Right lobe of liver (tissue), 6 donors: ENCODE measurements around the gene CRKL. TPM values are rescaled to one million over a fixed set of nuclear protein-coding genes. Genes with fewer than 3 reads are reported as not detected.

Experiments
- ATAC-seq, 4 donors: fragments of 200-7000 bp; cut with Tn5 transposase; one replicate each; pipeline ENCODE4 v1.9.1; 2020; ENCODE audit warnings: mild to moderate bottlenecking in 4 of 4, moderate library complexity in 4 of 4
- DNase-seq, 3 donors: peaks; one replicate each; pipeline ENCODE4 v3.0.0-alpha.2; 2020
- H3K27ac ChIP-seq, 3 donors: fragments of 200-600 bp; one replicate each; pipeline ENCODE4 v1.8.0; 2022
- H3K27me3 ChIP-seq, 2 donors: fragments of 200-600 bp; one replicate each; pipeline ENCODE4 v1.8.0; 2022
- H3K36me3 ChIP-seq, 4 donors: fragments of 200-600 bp; sonication (generic) in 1 of 4; one replicate each; pipeline versions ENCODE4 v1.5.1 to v1.8.0; 2017 to 2022; ENCODE audit warnings: control low read depth in 1 of 4
- H3K4me1 ChIP-seq, 4 donors: fragments of 200-600 bp; sonication (generic) in 1 of 4; one replicate each; pipeline versions ENCODE4 v1.5.1 to v1.8.0; 2017 to 2022; ENCODE audit warnings: control low read depth in 1 of 4
- H3K4me3 ChIP-seq, 3 donors: fragments of 200-600 bp; one replicate each; pipeline ENCODE4 v1.8.0; 2022
- H3K9me3 ChIP-seq, 4 donors: fragments of 200-600 bp; sonication (generic) in 1 of 4; one replicate each; pipeline versions ENCODE4 v1.5.1 to v1.8.0; 2017 to 2022; ENCODE audit warnings: control low read depth in 1 of 4
- POLR2A ChIP-seq: fragments of 450-650 bp; IDR thresholded peaks from one replicate; pipeline ENCODE4 v1.6.1; 2017; ENCODE audit warnings: antibody characterized with exemption, mild to moderate bottlenecking
- WGBS: methylation state at CpG from one replicate; pipeline ENCODE4 v1.1.6; 2018; ENCODE audit warnings: low coverage, low lambda C conversion rate; ENCODE audit not compliant: insufficient coverage; ENCODE audit errors: missing lambda C conversion rate; 5-methylcytosine and 5-hydroxymethylcytosine counted together
- intact Hi-C, 2 donors: fragments of 100-400 bp; cut with DNase I; formaldehyde crosslinking; loops; one replicate each; pipeline versions ENCODE4 v1.11.2 to v1.14.1; 2022
- total RNA-seq, 6 experiments: library from RNA; depleted of rRNA in 2 of 6; stranded (reverse); fragments of >200 nt in 2 of 6; fragmentation: NEBNext Ultra II Directional in 3 of 6; extraction: Animal tissue kit (Norgen Biotek cat#: 25700) in 3 of 6; gene quantifications; one replicate each; pipeline versions ENCODE4 v1.1.0 to v1.2.4, GENCODE V29; 2016 to 2023
- TF ChIP-seq, protein P1 (sequence below), 4 donors: fragments of 200-600 bp in 3 of 4; fragments of 450-650 bp in 1 of 4; IDR thresholded peaks; one replicate each; pipeline versions ENCODE4 v1.5.1 to v1.8.0; 2016 to 2022; ENCODE audit warnings: antibody characterized with exemption in 4 of 4, mild to moderate bottlenecking in 2 of 4
- donor health status: DM: no; HTN: yes; CAD: no.
- donor health status: DM: no; HTN: no; CAD: no.
- donor health status: DM: no; HTN: no; CAD: no.
- donor health status: DM: no; HTN: yes; CAD: no.
- donor health status: DM: no; HTN: yes; CAD: no.

Gene CRKL
- total RNA-seq, 6 experiments from 2014 or later = 27.5 to 53.1 (median 35.2) TPM

DNA sequence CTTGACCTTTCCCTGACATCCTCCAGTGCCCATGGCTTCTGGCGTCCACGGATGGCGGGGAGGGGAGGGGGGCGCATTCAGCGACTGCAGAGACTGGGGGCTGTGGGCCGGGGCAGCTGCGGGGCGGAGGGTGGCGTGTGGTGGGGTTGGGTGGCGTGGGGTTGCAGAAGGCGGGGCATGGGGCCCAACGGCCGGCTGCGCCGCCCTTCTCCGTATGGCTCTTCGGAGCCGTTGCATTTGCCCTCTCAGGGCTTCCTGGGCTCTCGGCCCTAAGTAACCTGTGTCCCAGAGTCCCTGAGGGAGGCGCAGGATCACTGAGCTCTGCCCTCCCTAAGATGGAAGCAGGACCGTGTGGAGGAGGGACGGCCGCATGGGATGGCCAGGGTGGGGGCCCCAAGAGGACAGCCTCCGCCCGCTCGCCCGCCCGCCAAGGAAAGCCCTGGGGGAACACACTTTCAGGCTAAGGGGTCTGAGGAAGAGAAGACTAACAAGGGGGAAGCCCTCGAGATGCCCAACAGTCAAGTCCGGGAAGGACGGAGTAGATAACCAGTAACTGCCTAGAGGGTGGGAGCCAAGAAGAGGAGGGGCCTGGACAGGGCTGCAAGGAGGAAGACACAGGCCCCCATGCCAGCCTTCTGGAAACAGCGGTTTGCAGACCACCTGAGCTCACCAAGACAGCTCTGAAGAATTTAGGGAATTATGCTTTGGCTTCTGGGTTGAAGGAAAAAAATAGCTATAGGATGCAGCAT, 40.6 kb downstream of the CRKL start:
- no peaks in the 10 kb centered on the region for H3K9me3 ChIP-seq
- no peak for DNase-seq
- H3K27ac ChIP-seq = no peak overlapping the region
- H3K36me3 ChIP-seq = no peaks in the 10 kb centered on the region
- H3K27me3 ChIP-seq = no peaks in the 10 kb centered on the region
- intact Hi-C loops = no loop called here
- peaks cover 0 to 20% (median 9%) of the 10 kb centered on the region in 4 donors for H3K4me1 ChIP-seq
- peak; percentile 18 to 38 (median 25) for ATAC-seq
- TF ChIP-seq, protein P1, sequence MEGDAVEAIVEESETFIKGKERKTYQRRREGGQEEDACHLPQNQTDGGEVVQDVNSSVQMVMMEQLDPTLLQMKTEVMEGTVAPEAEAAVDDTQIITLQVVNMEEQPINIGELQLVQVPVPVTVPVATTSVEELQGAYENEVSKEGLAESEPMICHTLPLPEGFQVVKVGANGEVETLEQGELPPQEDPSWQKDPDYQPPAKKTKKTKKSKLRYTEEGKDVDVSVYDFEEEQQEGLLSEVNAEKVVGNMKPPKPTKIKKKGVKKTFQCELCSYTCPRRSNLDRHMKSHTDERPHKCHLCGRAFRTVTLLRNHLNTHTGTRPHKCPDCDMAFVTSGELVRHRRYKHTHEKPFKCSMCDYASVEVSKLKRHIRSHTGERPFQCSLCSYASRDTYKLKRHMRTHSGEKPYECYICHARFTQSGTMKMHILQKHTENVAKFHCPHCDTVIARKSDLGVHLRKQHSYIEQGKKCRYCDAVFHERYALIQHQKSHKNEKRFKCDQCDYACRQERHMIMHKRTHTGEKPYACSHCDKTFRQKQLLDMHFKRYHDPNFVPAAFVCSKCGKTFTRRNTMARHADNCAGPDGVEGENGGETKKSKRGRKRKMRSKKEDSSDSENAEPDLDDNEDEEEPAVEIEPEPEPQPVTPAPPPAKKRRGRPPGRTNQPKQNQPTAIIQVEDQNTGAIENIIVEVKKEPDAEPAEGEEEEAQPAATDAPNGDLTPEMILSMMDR (IDR thresholded peaks at IDR 0.05) = no peak
- no peak for TF ChIP-seq POLR2A
- WGBS = 42% methylated on average over 11 of the region's 32 CpGs
- H3K4me3 ChIP-seq = peak overlapping the region; percentile 55 to 66 (median 62)

DNA sequence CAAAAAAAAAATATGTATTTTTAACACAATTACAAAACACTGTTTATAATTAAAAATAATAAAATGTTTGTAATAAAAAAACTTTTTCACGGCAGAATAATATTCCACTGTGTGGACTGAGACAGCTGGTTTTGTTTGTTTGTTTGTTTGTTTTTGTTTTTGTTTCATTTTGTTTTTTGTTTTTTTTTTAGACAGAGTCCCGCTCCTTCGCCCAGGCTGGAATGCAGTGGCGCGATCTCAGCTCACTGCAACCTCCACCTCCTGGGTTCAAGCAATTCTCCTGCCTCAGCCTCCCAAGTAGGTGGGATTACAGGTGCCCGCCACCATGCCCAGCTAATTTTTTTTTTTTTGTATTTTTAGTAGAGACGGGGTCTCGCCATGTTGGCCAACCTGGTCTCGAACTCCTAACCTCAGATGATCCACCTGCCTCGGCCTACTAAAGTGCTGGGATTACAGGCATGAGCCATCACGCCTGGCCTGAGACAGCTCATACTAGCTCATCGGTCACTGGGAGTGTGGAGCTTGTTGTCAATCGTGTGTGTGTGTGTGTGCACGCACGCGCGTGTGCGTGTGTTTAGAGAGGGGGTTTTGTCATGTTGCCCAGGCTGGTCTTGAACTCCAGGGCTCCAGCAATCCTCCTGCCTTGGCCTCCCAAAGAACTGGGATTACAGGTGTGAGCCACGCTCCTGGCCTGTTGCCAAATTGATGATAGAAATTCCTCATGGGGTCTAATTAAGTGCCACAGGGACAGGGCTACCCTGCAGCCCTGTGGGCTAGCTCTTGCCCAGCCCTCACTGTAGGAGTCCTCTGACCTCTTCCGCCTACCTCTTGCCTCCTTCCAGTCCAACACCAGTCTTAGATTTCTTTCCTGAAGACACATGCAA, 42.6 kb downstream of the CRKL start:
- WGBS = 97% methylated on average over 11 of the region's 20 CpGs
- TF ChIP-seq, protein P1 (IDR thresholded peaks at IDR 0.05) = no peak
- TF ChIP-seq POLR2A = no peak
- H3K4me3 ChIP-seq = no peak overlapping the region
- H3K9me3 ChIP-seq = no peaks in the 10 kb centered on the region
- no peaks in the 10 kb centered on the region for H3K27me3 ChIP-seq
- DNase-seq (peak in 1 of 3 donors; percentile 28), ATAC-seq (no peak)
- no peaks in the 10 kb centered on the region for H3K36me3 ChIP-seq
- H3K27ac ChIP-seq = no peak overlapping the region
- peaks cover 0 to 5% (median 2%) of the 10 kb centered on the region in 4 donors for H3K4me1 ChIP-seq
- intact Hi-C loops = no loop called here

DNA sequence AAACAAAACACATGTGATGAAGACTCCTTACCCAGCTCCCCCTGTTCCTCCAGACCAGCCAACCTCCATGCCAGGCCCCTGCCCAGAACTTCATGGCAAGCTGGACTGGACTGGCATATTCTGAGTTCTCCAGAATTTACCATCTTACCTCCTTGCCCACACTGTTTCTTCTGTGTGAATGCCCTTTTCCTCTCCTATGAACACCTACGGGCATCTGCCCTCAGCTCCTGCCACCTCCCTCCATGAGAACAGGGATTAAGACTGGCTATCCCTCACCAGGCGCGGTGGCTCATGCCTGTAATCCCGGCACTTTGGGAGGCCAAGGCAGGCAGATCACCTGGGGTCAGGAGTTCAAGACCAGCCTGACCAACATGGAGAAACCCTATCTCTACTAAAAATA, 43.4 kb downstream of the CRKL start:
- Histone ChIP-seq H3K27ac (no peak overlapping the region), H3K27me3 (no peaks in the 10 kb centered on the region), H3K4me3 (no peak overlapping the region), H3K4me1 (peaks cover 0 to 5% (median 2%) of the 10 kb centered on the region in 4 donors), H3K9me3 (no peaks in the 10 kb centered on the region), H3K36me3 (no peaks in the 10 kb centered on the region)
- DNase-seq = peak in 1 of 3 donors; percentile 32
- intact Hi-C loops = no loop called here
- TF ChIP-seq POLR2A = no peak
- TF ChIP-seq, protein P1 (IDR thresholded peaks at IDR 0.05) = no peak
- no CpG with 5 or more reads among the region's 4 CpGs for WGBS
- ATAC-seq = no peak

DNA sequence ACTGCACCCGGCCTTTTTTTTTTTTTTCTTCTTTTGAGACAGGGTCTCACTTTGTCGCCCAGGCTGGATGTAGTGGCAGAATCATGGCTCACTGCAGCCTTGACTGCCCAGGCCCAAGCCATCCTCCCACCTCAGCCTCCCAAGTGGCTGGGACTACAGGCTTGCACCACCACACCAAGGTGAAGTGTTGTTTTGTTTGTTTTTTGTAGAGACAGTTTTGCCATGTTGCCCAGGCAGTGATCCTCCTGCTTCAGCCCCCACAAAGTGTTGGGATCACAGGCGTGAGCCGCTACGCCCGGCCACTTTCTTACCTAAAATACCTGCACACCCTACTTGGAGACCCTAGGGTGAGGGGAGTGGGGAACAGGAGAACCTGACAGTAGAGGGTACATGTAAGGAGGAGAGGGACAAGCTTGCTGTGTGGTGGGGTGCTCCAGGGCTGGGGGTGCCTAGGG, 45.3 kb downstream of the CRKL start:
- no peaks in the 10 kb centered on the region for H3K27me3 ChIP-seq
- no peaks in the 10 kb centered on the region for H3K9me3 ChIP-seq
- peaks cover 0 to 5% (median 0%) of the 10 kb centered on the region in 4 donors for H3K4me1 ChIP-seq
- no peak overlapping the region for H3K27ac ChIP-seq
- no peak overlapping the region for H3K4me3 ChIP-seq
- WGBS = 88% methylated on average over 5 of the region's 6 CpGs
- H3K36me3 ChIP-seq = no peaks in the 10 kb centered on the region
- ATAC-seq (no peak), DNase-seq (no peak)
- intact Hi-C loops = no loop called here
- TF ChIP-seq, protein P1 (IDR thresholded peaks at IDR 0.05) = no peak
- TF ChIP-seq POLR2A = no peak
